IMR-90 (cell line): ENCODE results near the gene OAS1. TPM values are rescaled to one million over a fixed set of nuclear protein-coding genes. Genes with fewer than 3 reads are reported as not detected.

Source experiments
- ATAC-seq: fragments of 200-7000 bp; cut with Tn5 transposase; 2 replicates; pipeline ENCODE4 v1.9.1; 2020; ENCODE audit warnings: low read depth, mild to moderate bottlenecking, moderate library complexity
- BruUV-seq: library from RNA; stranded (reverse); fragments of 400-500 nt; replicated peaks from 2 replicates; lab custom pipeline; 2021; lab: Mats Ljungman, UMichigan
- CTCF ChIA-PET: fragments of 300-600 bp; formaldehyde crosslinking; extraction: SDS; loops from one replicate; lab custom pipeline; 2021; ENCODE audit warnings: antibody characterized with exemption; lab: Yijun Ruan, JAX
- POLR2A ChIA-PET: fragments of 300-600 bp; sonication (Branson Sonifier 250); formaldehyde crosslinking; loops from one replicate; lab custom pipeline; 2022; ENCODE audit warnings: antibody characterized with exemption; ENCODE audit not compliant: unreplicated experiment; lab: Charles Lee
- DNase-seq: peaks from one replicate; pipeline ENCODE4 v3.0.0; 2013
- H2AFZ ChIP-seq: replicated peaks from 2 replicates; pipeline ENCODE3; 2013; ENCODE audit warnings: low read length, mild to moderate bottlenecking; ENCODE audit not compliant: poor library complexity
- H2AK5ac ChIP-seq: 2 replicates; pipeline ENCODE4 v1.6.1; 2013; ENCODE audit warnings: low read depth, low read length, inconsistent platforms
- H2AK9ac ChIP-seq: replicated peaks from 2 replicates; pipeline ENCODE3; 2013; ENCODE audit warnings: mild to moderate bottlenecking, low read depth, low read length, moderate library complexity; ENCODE audit not compliant: poor library complexity
- H2BK120ac ChIP-seq: 2 replicates; pipeline ENCODE4 v1.6.1; 2013; ENCODE audit warnings: low read depth, low read length, inconsistent platforms
- H2BK15ac ChIP-seq: 3 replicates; pipeline ENCODE4 v1.6.1; 2013; ENCODE audit warnings: low read depth, low read length, inconsistent platforms
- H2BK20ac ChIP-seq: 2 replicates; pipeline ENCODE4 v1.6.1; 2013; ENCODE audit warnings: low read depth, mild to moderate bottlenecking, inconsistent platforms, low read length, moderate library complexity
- H2BK5ac ChIP-seq: 2 replicates; pipeline ENCODE4 v1.6.1; 2013; ENCODE audit warnings: mild to moderate bottlenecking, low read depth, low read length, inconsistent platforms; ENCODE audit not compliant: poor library complexity, severe bottlenecking
- H3K14ac ChIP-seq: replicated peaks from 2 replicates; pipeline ENCODE4 v1.6.1; 2013; ENCODE audit warnings: low read depth, low read length, inconsistent platforms
- H3K18ac ChIP-seq: 2 replicates; pipeline ENCODE4 v1.6.1; 2013; ENCODE audit warnings: low read depth, low read length, control low read depth
- H3K23ac ChIP-seq: 2 replicates; pipeline ENCODE4 v1.6.1; 2013; ENCODE audit warnings: low read depth, low read length, inconsistent platforms
- H3K27ac ChIP-seq: 2 replicates; pipeline ENCODE4 v1.5.1; 2013; ENCODE audit warnings: mild to moderate bottlenecking, control low read depth, low read length; ENCODE audit not compliant: insufficient read depth
- H3K27me3 ChIP-seq: 2 replicates; pipeline ENCODE4 v1.6.1; 2013; ENCODE audit warnings: low read length; ENCODE audit not compliant: control insufficient read depth, insufficient read depth
- H3K36me3 ChIP-seq: 2 replicates; pipeline ENCODE4 v1.6.1; 2013; ENCODE audit warnings: low read length, mixed read lengths; ENCODE audit not compliant: control insufficient read depth, insufficient read depth
- H3K4ac ChIP-seq: 2 replicates; pipeline ENCODE4 v1.6.1; 2013; ENCODE audit warnings: low read depth, low read length, inconsistent platforms
- H3K4me1 ChIP-seq: 2 replicates; pipeline ENCODE4 v1.6.1; 2013; ENCODE audit warnings: low read length, mixed read lengths; ENCODE audit not compliant: control insufficient read depth, insufficient read depth
- H3K4me2 ChIP-seq: 2 replicates; pipeline ENCODE4 v1.6.1; 2013; ENCODE audit warnings: low read depth, mild to moderate bottlenecking, control low read depth, low read length, moderate library complexity
- H3K4me3 ChIP-seq: 2 replicates; pipeline ENCODE4 v1.5.1; 2013; ENCODE audit warnings: low read depth, mild to moderate bottlenecking, control low read depth, low read length, moderate library complexity; ENCODE audit not compliant: insufficient read depth
- H3K56ac ChIP-seq: 2 replicates; pipeline ENCODE4 v1.6.1; 2013; ENCODE audit warnings: low read length, inconsistent platforms; ENCODE audit not compliant: insufficient read depth; ENCODE audit errors: extremely low read depth
- H3K79me1 ChIP-seq, 2 experiments: 2 replicates each; pipeline ENCODE4 v1.6.1; 2013; ENCODE audit warnings: low read length in 2 of 2, inconsistent platforms in 1 of 2, low read depth in 1 of 2
- H3K9ac ChIP-seq: 2 replicates; pipeline ENCODE4 v1.6.1; 2013; ENCODE audit warnings: low read depth, low read length, control low read depth
- H3K9me1 ChIP-seq: 2 replicates; pipeline ENCODE4 v1.6.1; 2013; ENCODE audit warnings: low read length, inconsistent platforms; ENCODE audit not compliant: insufficient read depth
- H3K9me3 ChIP-seq: 2 replicates; pipeline ENCODE4 v1.6.1; 2013; ENCODE audit warnings: low read length; ENCODE audit not compliant: control insufficient read depth, insufficient read depth
- H4K20me1 ChIP-seq: 2 replicates; pipeline ENCODE4 v1.6.1; 2013; ENCODE audit warnings: low read length, inconsistent platforms; ENCODE audit not compliant: insufficient read depth
- H4K5ac ChIP-seq: 2 replicates; pipeline ENCODE4 v1.6.1; 2013; ENCODE audit warnings: mild to moderate bottlenecking, low read depth, low read length, control low read depth
- H4K8ac ChIP-seq, 2 experiments: 2 replicates each; pipeline ENCODE4 v1.6.1; 2013; ENCODE audit warnings: low read depth in 2 of 2, low read length in 2 of 2, control low read depth in 1 of 2, inconsistent platforms in 1 of 2
- H4K91ac ChIP-seq: 2 replicates; pipeline ENCODE4 v1.6.1; 2013; ENCODE audit warnings: low read depth, low read length, inconsistent platforms; ENCODE audit not compliant: insufficient read depth
- POLR2A ChIP-seq: IDR thresholded peaks from 2 replicates; pipeline ENCODE4 v1.6.1; 2012; ENCODE audit warnings: mild to moderate bottlenecking, low read depth, low read length
- RAD21 ChIP-seq: IDR thresholded peaks from 2 replicates; pipeline ENCODE4 v1.6.1; 2012; ENCODE audit warnings: low read length, improper control_type of control experiment
- WGBS, 2 experiments: methylation state at CpG; one replicate each; pipeline versions ENCODE4 v1.1.5 to v1.1.7; 2013; ENCODE audit warnings: missing lambda C conversion rate in 2 of 2; ENCODE audit not compliant: insufficient read length in 1 of 2; ENCODE audit errors: extremely low coverage in 2 of 2; 5-methylcytosine and 5-hydroxymethylcytosine counted together
- dilution Hi-C: fragments of 300-500 bp; cut with HindIII; formaldehyde crosslinking; loops from one replicate; pipeline ENCODE4 v1.14.3; 2018; ENCODE audit warnings: low sequenced_read_pairs; ENCODE audit not compliant: unreplicated experiment
- in situ Hi-C: fragments of 300-500 bp; cut with MboI; formaldehyde crosslinking; loops from 3 replicates; pipeline ENCODE4 v1.14.3; 2019; ENCODE audit warnings: low sequenced_read_pairs, inconsistent platforms, mixed read lengths
- intact Hi-C: fragments of 100-400 bp; cut with micrococcal nuclease; formaldehyde crosslinking; loops from 2 replicates; pipeline ENCODE4 v1.10.0; 2022
- polyA plus RNA-seq, 3 experiments: library from polyadenylated mRNA; depleted of rRNA; stranded (reverse); fragments of >200 nt; gene quantifications; 2 replicates each; pipeline ENCODE4 v1.2.3, GENCODE V29; 2012; ENCODE audit warnings: low replicate concordance in 1 of 3
- total RNA-seq: library from RNA; depleted of rRNA; stranded (reverse); fragments of >200 nt; gene quantifications from 2 replicates; pipeline ENCODE4 v1.2.3, GENCODE V29; 2012

The OAS1 gene
- total and polyA plus RNA-seq, 2 of the 4 experiments (the other 2 are of a cell fraction): not detected

- BruUV-seq: no TSS peak
- Histone ChIP-seq H4K91ac (no peak overlapping the region), H3K4me3 (no peak overlapping the region), H3K18ac (no peak overlapping the region), H3K9ac (no peak overlapping the region), H3K27me3 (no peaks in the 10 kb centered on the region), H3K27ac (no peak overlapping the region), H4K20me1 (no peaks in the 10 kb centered on the region), H4K5ac (no peak overlapping the region), H3K4ac (no peak overlapping the region), H3K23ac (no peak overlapping the region), H3K4me2 (no peak overlapping the region), H3K56ac (no peak overlapping the region), H2AFZ (no peak overlapping the region), H3K79me1 (no peaks in the 10 kb centered on the region), H2BK120ac (no peak overlapping the region), H3K4me1 (no peaks in the 10 kb centered on the region), H4K8ac (no peak overlapping the region), H2BK5ac (no peak overlapping the region), H3K36me3 (no peaks in the 10 kb centered on the region), H3K9me1 (0 out of 2 replicates have a peak, but pooled peaks cover 3% of the 10 kb centered on the region), H2AK5ac (no peak overlapping the region), H3K14ac (no peak overlapping the region), H2BK15ac (no peak overlapping the region), H3K9me3 (no peaks in the 10 kb centered on the region), H2AK9ac (no peak overlapping the region), H2BK20ac (no peak overlapping the region)
- DNase-seq (no peak), ATAC-seq (no peak)
- dilution Hi-C loops (no loop called here), intact Hi-C loops (no loop called here), in situ Hi-C loops (no loop called here)
- TF ChIP-seq POLR2A (no peak), RAD21 (no peak)
- ChIA-PET CTCF (no interaction called here), POLR2A (no interaction called here)
- WGBS, 2 experiments: no CpG with 5 or more reads among the region's 4 CpGs
Observed at GRCh38 chr12:112945515-112945914, 38.8 kb downstream of the OAS1 start.
